HG03045 (cell line): ENCODE results near the gene ART1.

ENCODE experiments used
- ATAC-seq: cut with Tn5 transposase; IDR thresholded peaks from one replicate; pipeline ENCODE4 v1.9.1; 2021; ENCODE audit warnings: mild to moderate bottlenecking, moderate library complexity; ENCODE audit not compliant: unreplicated experiment

ART1 gene

DNA sequence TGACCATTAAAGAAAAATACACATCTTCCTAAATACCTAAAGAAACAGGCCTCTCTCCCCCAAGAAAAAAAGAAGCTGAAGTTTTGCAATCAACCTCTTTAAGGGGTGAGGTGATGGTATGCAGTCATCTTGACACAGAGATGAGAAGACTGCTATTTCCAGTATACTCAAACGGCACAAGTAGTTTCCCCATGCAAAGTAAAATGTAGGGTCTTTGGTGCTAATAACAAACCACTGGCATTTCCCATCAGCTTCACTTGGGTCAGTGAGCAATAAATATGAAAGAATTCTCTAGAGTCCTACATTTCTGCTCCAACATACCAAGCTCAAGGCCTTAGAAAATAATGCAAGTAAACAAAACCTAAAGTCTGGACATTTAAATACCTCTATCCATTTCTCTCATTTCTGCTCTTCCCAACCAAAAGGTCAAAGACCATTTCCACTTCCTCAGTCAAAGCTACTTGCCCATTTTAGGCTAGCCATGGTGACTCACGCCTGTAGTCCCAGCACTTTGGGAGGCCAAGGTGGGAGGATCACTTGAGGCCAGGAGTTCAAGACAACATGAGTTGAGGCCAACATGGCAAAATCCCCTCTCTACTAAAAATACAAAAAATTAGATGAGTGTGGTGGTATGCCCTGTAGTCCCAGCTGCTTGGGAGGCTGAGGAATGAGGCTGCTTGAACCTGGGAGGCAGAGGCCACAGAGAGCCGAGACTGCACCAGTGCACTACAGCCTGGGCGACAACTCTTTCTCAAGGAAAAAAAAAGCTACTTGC lies 65.7 kb downstream of the ART1 start:
- ATAC-seq = no peak

DNA sequence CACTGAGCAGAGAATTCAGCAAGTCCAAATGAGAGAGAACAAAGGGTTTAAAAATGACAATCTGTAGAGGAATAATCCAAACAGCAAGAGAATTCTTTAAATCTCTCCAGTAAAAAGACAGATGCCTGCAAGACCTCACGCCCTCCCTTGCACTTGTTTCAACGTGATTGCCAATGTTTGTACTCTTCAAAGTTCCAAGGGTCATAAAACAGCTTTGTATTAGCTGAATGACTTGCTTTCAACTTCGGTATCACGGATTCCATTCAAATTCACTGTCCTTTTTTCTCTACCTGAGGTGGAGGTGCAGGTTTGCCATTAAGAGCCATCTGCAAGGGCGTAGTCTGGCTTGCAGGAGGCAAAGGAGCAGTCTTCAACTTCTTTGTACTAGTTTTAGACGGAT lies 67.3 kb downstream of the ART1 start:
- ATAC-seq = no peak
